ENCODE data around the gene TIE1.

The TIE1 gene

DNA sequence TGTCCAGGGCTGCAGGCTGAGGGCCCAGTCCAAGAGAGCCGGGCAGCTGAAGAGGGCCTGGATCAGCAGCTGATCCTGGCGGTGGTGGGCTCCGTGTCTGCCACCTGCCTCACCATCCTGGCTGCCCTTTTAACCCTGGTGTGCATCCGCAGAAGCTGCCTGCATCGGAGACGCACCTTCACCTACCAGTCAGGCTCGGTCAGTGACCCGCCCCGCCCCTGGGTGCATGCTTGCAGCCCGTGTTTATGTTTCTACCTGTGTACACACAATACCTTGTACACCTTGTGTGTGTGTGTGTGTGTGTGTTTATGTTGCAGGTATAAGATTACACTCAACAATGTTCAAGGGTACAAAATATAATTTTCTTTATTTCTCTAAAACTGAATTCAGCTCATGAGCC lies 13.0 kb downstream of the TIE1 start:
- TF ChIP-seq, protein P1, sequence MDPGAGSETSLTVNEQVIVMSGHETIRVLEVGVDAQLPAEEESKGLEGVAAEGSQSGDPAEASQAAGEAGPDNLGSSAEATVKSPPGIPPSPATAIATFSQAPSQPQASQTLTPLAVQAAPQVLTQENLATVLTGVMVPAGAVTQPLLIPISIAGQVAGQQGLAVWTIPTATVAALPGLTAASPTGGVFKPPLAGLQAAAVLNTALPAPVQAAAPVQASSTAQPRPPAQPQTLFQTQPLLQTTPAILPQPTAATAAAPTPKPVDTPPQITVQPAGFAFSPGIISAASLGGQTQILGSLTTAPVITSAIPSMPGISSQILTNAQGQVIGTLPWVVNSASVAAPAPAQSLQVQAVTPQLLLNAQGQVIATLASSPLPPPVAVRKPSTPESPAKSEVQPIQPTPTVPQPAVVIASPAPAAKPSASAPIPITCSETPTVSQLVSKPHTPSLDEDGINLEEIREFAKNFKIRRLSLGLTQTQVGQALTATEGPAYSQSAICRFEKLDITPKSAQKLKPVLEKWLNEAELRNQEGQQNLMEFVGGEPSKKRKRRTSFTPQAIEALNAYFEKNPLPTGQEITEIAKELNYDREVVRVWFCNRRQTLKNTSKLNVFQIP (CRISPR knock-in tag; IDR thresholded peaks at IDR 0.05; ENCODE audit: borderline replicate concordance, low read depth): no peak
- no peak for ATAC-seq

DNA sequence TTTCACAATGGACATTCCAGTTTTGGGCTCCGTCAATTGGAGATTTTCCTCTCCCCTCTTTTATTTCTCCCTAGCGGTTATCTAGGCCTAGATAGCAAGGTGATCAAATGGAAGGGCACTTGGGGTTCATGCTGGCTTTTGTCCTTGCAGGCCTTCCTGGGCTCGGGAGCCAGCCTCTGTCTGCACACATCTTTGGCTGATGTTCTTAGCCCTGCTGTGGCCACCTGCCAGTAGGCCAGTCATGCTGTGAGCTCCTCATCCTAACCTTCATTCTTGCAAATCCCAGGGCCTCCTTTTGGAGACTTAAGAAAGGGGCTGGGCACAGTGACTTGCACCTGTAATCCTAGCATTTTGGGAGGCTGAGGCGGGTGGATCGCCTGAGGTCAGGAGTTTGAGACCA lies 13.5 kb downstream of the TIE1 start:
- TF ChIP-seq RARB (CRISPR knock-in tag; IDR thresholded peaks at IDR 0.05): no peak
- no peak for TF ChIP-seq OSR1 (CRISPR knock-in tag; IDR thresholded peaks at IDR 0.05)
- no peak for TF ChIP-seq ARNTL (CRISPR knock-in tag; IDR thresholded peaks at IDR 0.05; ENCODE audit: borderline replicate concordance, low read depth)
- no peak for TF ChIP-seq PATZ1 (CRISPR knock-in tag; IDR thresholded peaks at IDR 0.05; ENCODE audit: borderline replicate concordance)
- TF ChIP-seq, protein P1 (CRISPR knock-in tag; IDR thresholded peaks at IDR 0.05; ENCODE audit: borderline replicate concordance, low read depth): no peak
- no peak for TF ChIP-seq BACH2 (CRISPR knock-in tag; IDR thresholded peaks at IDR 0.05; ENCODE audit: borderline replicate concordance)
- no peak for TF ChIP-seq TOX (CRISPR knock-in tag; IDR thresholded peaks at IDR 0.05; ENCODE audit: borderline replicate concordance)
- TF ChIP-seq ZFP30 (CRISPR knock-in tag; IDR thresholded peaks at IDR 0.05): no peak
- no peak for TF ChIP-seq ZFP3 (CRISPR knock-in tag; IDR thresholded peaks at IDR 0.05)
- no peak for TF ChIP-seq ESRRG (CRISPR knock-in tag; IDR thresholded peaks at IDR 0.05)
- TF ChIP-seq ZNF565 (CRISPR knock-in tag; conservative IDR thresholded peaks at IDR 0.05; ENCODE audit: low read depth): no peak
- no peak for TF ChIP-seq SNAI2 (CRISPR knock-in tag; IDR thresholded peaks at IDR 0.05)
- TF ChIP-seq, protein P2, sequence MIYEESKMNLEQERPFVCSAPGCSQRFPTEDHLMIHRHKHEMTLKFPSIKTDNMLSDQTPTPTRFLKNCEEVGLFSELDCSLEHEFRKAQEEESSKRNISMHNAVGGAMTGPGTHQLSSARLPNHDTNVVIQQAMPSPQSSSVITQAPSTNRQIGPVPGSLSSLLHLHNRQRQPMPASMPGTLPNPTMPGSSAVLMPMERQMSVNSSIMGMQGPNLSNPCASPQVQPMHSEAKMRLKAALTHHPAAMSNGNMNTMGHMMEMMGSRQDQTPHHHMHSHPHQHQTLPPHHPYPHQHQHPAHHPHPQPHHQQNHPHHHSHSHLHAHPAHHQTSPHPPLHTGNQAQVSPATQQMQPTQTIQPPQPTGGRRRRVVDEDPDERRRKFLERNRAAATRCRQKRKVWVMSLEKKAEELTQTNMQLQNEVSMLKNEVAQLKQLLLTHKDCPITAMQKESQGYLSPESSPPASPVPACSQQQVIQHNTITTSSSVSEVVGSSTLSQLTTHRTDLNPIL (CRISPR knock-in tag; IDR thresholded peaks at IDR 0.05; ENCODE audit: low read depth): no peak
- ATAC-seq: no peak

- no peak for TF ChIP-seq TCF4 (CRISPR knock-in tag; IDR thresholded peaks at IDR 0.05; ENCODE audit: borderline replicate concordance)
- TF ChIP-seq TSHZ2 (CRISPR knock-in tag; IDR thresholded peaks at IDR 0.05): no peak
- no peak for TF ChIP-seq PATZ1 (CRISPR knock-in tag; IDR thresholded peaks at IDR 0.05; ENCODE audit: borderline replicate concordance)
- TF ChIP-seq ESRRG (CRISPR knock-in tag; IDR thresholded peaks at IDR 0.05): no peak
- TF ChIP-seq ZFP30 (CRISPR knock-in tag; IDR thresholded peaks at IDR 0.05): no peak
- TF ChIP-seq, protein P3, sequence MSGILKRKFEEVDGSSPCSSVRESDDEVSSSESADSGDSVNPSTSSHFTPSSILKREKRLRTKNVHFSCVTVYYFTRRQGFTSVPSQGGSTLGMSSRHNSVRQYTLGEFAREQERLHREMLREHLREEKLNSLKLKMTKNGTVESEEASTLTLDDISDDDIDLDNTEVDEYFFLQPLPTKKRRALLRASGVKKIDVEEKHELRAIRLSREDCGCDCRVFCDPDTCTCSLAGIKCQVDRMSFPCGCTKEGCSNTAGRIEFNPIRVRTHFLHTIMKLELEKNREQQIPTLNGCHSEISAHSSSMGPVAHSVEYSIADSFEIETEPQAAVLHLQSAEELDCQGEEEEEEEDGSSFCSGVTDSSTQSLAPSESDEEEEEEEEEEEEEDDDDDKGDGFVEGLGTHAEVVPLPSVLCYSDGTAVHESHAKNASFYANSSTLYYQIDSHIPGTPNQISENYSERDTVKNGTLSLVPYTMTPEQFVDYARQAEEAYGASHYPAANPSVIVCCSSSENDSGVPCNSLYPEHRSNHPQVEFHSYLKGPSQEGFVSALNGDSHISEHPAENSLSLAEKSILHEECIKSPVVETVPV (CRISPR knock-in tag; IDR thresholded peaks at IDR 0.05): no peak
- no peak for TF ChIP-seq RARB (CRISPR knock-in tag; IDR thresholded peaks at IDR 0.05)
- TF ChIP-seq ZNF70 (CRISPR knock-in tag; IDR thresholded peaks at IDR 0.05): no peak
- no peak for TF ChIP-seq OSR1 (CRISPR knock-in tag; IDR thresholded peaks at IDR 0.05)
- TF ChIP-seq ISL1 (CRISPR knock-in tag; IDR thresholded peaks at IDR 0.05): no peak
- TF ChIP-seq, protein P2 (CRISPR knock-in tag; IDR thresholded peaks at IDR 0.05; ENCODE audit: low read depth): no peak
- no peak for TF ChIP-seq BACH2 (CRISPR knock-in tag; IDR thresholded peaks at IDR 0.05; ENCODE audit: borderline replicate concordance)
- TF ChIP-seq SNAI2 (CRISPR knock-in tag; IDR thresholded peaks at IDR 0.05): no peak
- TF ChIP-seq ZNF565 (CRISPR knock-in tag; conservative IDR thresholded peaks at IDR 0.05; ENCODE audit: low read depth): no peak
- TF ChIP-seq, protein P1 (CRISPR knock-in tag; IDR thresholded peaks at IDR 0.05; ENCODE audit: borderline replicate concordance, low read depth): no peak
- no peak for TF ChIP-seq ZNF8 (CRISPR knock-in tag; IDR thresholded peaks at IDR 0.05)
- TF ChIP-seq PPARA (CRISPR knock-in tag; IDR thresholded peaks at IDR 0.05; ENCODE audit: borderline replicate concordance): no peak
- no peak for TF ChIP-seq ZFP3 (CRISPR knock-in tag; IDR thresholded peaks at IDR 0.05)
- TF ChIP-seq ARNTL (CRISPR knock-in tag; IDR thresholded peaks at IDR 0.05; ENCODE audit: borderline replicate concordance, low read depth): no peak
- no peak for ATAC-seq
Observed at GRCh38 chr1:43315481-43315880, 14.7 kb downstream of the TIE1 start.

Data from SK-N-SH treated with all-trans-retinoic acid at 6 μM for 48 hours (cell line).